ENCODE measurements around the gene LOXL3. TPM values are rescaled to one million over a fixed set of nuclear protein-coding genes. Genes with fewer than 3 reads are reported as not detected.

LOXL3 gene
- total and polyA plus RNA-seq, 9 donors: 6.1 to 10.8 (median 7.1) TPM

DNA sequence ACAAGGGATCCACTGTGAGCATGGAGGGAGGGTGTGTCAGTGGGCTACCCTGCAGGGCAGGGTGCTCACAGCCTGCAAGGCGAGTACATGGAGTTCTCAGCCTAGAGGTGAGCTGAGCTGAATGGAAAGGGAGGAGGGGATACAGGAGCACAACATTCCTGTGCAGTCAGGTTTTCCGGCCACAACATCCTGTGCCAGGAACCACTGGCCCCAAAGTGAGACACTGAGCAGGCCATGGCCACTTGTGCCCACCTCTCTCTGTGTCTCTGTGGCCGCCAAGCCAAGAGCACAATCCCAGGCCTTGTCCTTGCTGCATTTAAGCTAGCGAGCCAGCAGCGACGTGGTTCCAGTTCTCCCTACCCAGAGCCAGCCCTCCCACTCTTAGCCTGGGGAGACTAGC is 6.8 kb upstream of the LOXL3 start:
- WGBS (ENCODE audit: insufficient coverage): 53% methylated on average over 2 of the region's 6 CpGs
- peaks cover 2% of the 10 kb centered on the region for H3K4me1 ChIP-seq (ENCODE audit: control insufficient read depth, insufficient read depth, low read length)

GRCh38 chr2:74559912-74560311 is 6.2 kb upstream of the LOXL3 start:
- 19% methylated on average over 4 of the region's 5 CpGs for WGBS (ENCODE audit: insufficient coverage)
- Histone ChIP-seq H3K36me3 (ENCODE audit: control insufficient read depth, insufficient read depth, low read length) (peaks cover 4% of the 10 kb centered on the region), H3K27me3 (ENCODE audit: control insufficient read depth, insufficient read depth, low read length) (peaks cover 25% of the 10 kb centered on the region)

More for the DNA sequence above, 6.8 kb upstream of the LOXL3 start:
- no peak for DNase-seq
- H3K27me3 ChIP-seq (ENCODE audit: control insufficient read depth, insufficient read depth, low read length): peaks cover 27% of the 10 kb centered on the region
- H3K27ac ChIP-seq (ENCODE audit: low read length): no peak overlapping the region
- H3K4me3 ChIP-seq (ENCODE audit: low read length): no peak overlapping the region
- no peaks in the 10 kb centered on the region for H3K9me3 ChIP-seq (replicated peaks; ENCODE audit: control insufficient read depth, low read depth, low read length)
- peaks cover 4% of the 10 kb centered on the region for H3K36me3 ChIP-seq (ENCODE audit: control insufficient read depth, insufficient read depth, low read length)

DNA sequence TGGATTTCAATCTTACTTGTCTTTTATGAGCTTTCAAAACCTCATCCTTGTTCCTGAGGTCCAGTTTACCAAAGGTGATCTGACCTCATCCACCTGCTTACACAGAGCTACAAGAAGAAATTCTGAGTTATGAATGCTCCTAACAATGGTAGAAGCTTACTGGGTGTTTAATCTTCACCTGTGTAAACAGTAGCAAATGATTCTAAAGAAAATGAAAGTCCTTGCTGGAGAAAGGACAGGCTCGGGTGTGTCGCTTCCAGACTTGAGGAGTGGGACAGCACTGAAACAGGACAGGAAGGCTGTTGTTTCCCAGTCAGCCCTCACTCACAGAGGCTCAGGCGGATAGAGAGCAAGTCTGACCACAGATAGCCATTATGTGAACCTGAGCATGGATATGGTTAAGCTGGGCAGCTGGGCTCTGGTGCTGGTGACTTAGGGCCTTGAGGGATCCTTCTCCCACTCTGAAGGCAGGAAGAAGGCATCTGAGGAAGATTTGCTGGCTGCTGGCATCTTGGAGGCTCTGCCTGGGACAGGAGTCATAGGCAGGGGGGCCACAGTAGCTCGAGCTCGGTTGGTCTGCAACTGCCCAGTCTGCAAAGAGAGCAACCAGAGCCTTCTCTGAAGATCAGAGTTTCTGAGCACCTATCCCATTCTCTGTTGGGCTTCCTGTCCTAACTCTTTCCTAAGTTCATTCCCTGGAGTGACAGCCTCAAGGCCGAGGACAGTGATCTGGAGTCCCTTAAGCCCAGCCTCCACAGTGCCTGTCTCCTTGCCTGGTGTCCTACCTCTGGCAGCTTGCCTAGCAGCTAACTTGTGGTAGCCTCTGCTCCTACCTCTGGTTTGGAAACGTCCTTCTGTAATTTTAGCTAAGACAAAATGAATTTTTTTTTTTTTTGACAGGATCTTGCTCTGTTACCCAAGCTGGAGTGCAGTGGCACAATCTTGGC is 4.8 kb upstream of the LOXL3 start:
- Histone ChIP-seq H3K36me3 (ENCODE audit: control insufficient read depth, insufficient read depth, low read length) (peaks cover 4% of the 10 kb centered on the region), H3K4me3 (ENCODE audit: low read length) (no peak overlapping the region), H3K9me3 (replicated peaks; ENCODE audit: control insufficient read depth, low read depth, low read length) (no peaks in the 10 kb centered on the region), H3K4me1 (ENCODE audit: control insufficient read depth, insufficient read depth, low read length) (peaks cover 11% of the 10 kb centered on the region), H3K27ac (ENCODE audit: low read length) (no peak overlapping the region), H3K27me3 (ENCODE audit: control insufficient read depth, insufficient read depth, low read length) (peaks cover 20% of the 10 kb centered on the region)
- DNase-seq: no peak
- WGBS (ENCODE audit: insufficient coverage): 73% methylated on average over 6 of the region's 7 CpGs

More at GRCh38 chr2:74559912-74560311, 6.2 kb upstream of the LOXL3 start:
- Histone ChIP-seq H3K9me3 (replicated peaks; ENCODE audit: control insufficient read depth, low read depth, low read length) (no peaks in the 10 kb centered on the region), H3K27ac (ENCODE audit: low read length) (no peak overlapping the region), H3K4me3 (ENCODE audit: low read length) (no peak overlapping the region), H3K4me1 (ENCODE audit: control insufficient read depth, insufficient read depth, low read length) (peaks cover 8% of the 10 kb centered on the region)
- no peak for DNase-seq

DNA sequence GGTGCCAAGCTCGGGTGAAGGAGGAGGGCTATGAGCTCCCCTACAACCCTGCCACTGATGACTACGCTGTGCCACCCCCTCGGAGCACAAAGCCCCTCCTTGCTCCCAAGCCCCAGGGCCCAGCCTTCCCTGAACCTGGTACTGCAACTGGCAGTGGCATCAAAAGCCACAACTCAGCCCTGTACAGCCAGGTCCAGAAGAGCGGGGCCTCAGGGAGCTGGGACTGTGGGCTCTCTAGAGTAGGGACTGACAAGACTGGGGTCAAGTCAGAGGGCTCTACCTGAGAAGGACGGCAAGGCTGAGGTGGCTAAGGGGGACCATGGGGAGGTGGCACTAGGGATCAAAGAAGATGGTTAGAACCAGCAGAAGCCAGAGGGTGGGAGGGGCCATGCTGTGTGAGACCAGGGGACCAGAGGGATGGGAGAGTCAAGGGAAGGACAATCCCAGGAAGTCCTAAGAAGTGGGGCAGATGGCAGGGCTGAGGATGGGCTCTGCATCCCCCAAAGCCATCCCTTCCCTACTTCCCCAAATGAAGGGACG is 3.2 kb upstream of the LOXL3 start:
- Histone ChIP-seq H3K4me3 (ENCODE audit: low read length) (no peak overlapping the region), H3K27me3 (ENCODE audit: control insufficient read depth, insufficient read depth, low read length) (peaks cover 13% of the 10 kb centered on the region), H3K27ac (ENCODE audit: low read length) (no peak overlapping the region), H3K9me3 (replicated peaks; ENCODE audit: control insufficient read depth, low read depth, low read length) (no peaks in the 10 kb centered on the region), H3K4me1 (ENCODE audit: control insufficient read depth, insufficient read depth, low read length) (peaks cover 23% of the 10 kb centered on the region), H3K36me3 (ENCODE audit: control insufficient read depth, insufficient read depth, low read length) (peaks cover 4% of the 10 kb centered on the region)
- DNase-seq: no peak
- WGBS (ENCODE audit: insufficient coverage): 94% methylated on average over 2 of the region's 6 CpGs

DNA sequence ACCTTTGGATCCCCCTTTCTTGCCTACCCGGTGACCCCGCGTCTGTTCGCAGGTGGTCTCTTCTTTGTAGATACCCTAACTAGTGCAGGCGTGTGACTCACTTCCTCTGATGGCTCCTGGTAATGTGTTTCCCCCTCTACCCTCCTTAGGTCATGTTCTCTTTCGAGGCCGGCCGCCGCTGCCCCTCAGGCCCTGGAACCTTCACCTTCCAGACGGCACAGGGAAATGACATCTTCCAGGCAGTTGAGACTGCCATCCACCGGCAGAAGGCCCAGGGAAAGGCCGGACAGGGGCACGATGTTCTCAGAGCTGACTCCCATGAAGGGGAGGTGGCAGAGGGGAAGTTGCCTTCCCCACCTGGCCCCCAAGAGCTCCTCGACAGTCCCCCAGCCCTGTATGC is 2.4 kb upstream of the LOXL3 start:
- WGBS (ENCODE audit: insufficient coverage): 85% methylated on average over 5 of the region's 14 CpGs
- Histone ChIP-seq H3K36me3 (ENCODE audit: control insufficient read depth, insufficient read depth, low read length) (peaks cover 6% of the 10 kb centered on the region), H3K9me3 (replicated peaks; ENCODE audit: control insufficient read depth, low read depth, low read length) (no peaks in the 10 kb centered on the region), H3K4me1 (ENCODE audit: control insufficient read depth, insufficient read depth, low read length) (peaks cover 23% of the 10 kb centered on the region), H3K27me3 (ENCODE audit: control insufficient read depth, insufficient read depth, low read length) (peaks cover 10% of the 10 kb centered on the region), H3K4me3 (ENCODE audit: low read length) (no peak overlapping the region), H3K27ac (ENCODE audit: low read length) (no peak overlapping the region)
- peak; percentile 6 for DNase-seq

DNA sequence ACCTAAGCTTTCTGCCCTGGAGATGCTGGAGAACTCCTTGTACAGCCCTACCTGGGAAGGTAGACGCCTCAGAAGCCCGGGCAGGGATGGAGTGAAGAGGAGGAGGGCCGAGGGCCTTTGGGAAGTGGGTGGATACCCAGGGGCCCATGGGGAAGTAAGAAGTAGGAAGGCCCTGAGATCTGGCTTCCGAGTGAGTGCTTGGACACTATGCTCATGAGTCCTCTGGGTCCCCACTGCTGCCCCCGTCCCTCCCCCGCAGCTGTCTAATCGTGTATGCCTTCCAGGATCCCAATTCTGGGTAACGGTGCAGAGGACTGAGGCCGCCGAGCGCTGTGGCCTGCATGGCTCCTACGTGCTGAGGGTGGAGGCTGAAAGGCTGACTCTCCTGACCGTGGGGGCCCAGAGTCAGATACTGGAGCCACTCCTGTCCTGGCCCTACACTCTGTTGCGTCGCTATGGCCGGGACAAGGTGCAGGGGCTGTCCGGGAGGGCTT is 1.9 kb upstream of the LOXL3 start:
- Histone ChIP-seq H3K4me1 (ENCODE audit: control insufficient read depth, insufficient read depth, low read length) (peaks cover 23% of the 10 kb centered on the region), H3K36me3 (ENCODE audit: control insufficient read depth, insufficient read depth, low read length) (peaks cover 6% of the 10 kb centered on the region), H3K27ac (ENCODE audit: low read length) (no peak overlapping the region), H3K4me3 (ENCODE audit: low read length) (peak overlapping the region; percentile 71), H3K27me3 (ENCODE audit: control insufficient read depth, insufficient read depth, low read length) (peaks cover 9% of the 10 kb centered on the region), H3K9me3 (replicated peaks; ENCODE audit: control insufficient read depth, low read depth, low read length) (no peaks in the 10 kb centered on the region)
- DNase-seq: peak; percentile 42
- 43% methylated on average over 14 of the region's 17 CpGs for WGBS (ENCODE audit: insufficient coverage)

GRCh38 chr2:74554820-74555531 is 1.2 kb upstream of the LOXL3 start:
- no peaks in the 10 kb centered on the region for H3K9me3 ChIP-seq (replicated peaks; ENCODE audit: control insufficient read depth, low read depth, low read length)
- H3K27ac ChIP-seq (ENCODE audit: low read length): peak overlapping the region; percentile 42
- WGBS (ENCODE audit: insufficient coverage): under 1% methylated on average over 36 of the region's 58 CpGs
- peaks cover 6% of the 10 kb centered on the region for H3K36me3 ChIP-seq (ENCODE audit: control insufficient read depth, insufficient read depth, low read length)
- DNase-seq: peak; percentile 53
- peak overlapping the region; percentile 71 for H3K4me3 ChIP-seq (ENCODE audit: low read length)
- H3K27me3 ChIP-seq (ENCODE audit: control insufficient read depth, insufficient read depth, low read length): peaks cover 4% of the 10 kb centered on the region
- H3K4me1 ChIP-seq (ENCODE audit: control insufficient read depth, insufficient read depth, low read length): peaks cover 26% of the 10 kb centered on the region

DNA sequence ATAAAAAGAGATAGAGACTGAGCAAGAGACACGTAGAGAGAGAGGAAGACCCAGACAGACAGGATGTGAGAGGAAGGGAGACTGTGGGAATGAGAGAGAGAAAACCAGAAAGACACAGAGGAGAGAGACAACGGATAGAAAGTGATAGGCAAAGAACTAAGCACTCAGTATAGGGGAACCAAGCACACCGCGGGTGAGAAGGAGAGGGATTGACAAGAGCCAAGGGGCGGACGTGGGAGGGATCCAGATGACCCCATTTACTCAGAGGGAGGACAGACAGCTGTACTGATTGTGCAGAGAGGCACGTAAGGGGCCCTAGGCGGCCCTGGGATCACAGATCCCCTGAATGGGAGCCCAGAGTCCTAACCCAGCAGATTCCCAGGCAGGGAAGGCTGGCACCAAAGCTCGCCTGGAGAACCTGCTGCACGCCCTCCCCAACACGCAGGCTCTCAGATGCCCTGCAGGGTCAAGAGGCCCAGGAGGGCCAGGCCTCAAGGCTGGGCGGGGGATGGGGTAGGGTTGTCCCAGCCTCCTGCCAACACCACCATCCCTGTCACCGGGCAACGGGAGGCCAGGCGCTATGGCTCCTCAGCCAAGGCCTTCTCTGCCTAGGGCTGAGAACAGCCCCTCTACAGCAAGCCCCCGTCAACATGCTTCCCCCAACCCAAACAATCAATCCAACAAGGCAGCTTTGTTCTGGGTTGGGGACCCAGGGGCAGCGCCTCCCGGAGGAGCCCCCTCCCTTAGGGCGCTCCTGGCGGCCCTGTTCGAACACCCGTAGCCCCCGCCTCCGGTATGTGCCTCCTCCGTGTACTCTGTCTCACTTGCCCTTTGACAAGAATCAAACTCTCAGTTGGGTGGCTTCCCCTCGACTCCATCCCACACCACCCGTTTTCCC is 579 bp downstream of the LOXL3 start:
- peak; percentile 52 for DNase-seq
- Histone ChIP-seq H3K9me3 (replicated peaks; ENCODE audit: control insufficient read depth, low read depth, low read length) (no peaks in the 10 kb centered on the region), H3K36me3 (ENCODE audit: control insufficient read depth, insufficient read depth, low read length) (peaks cover 6% of the 10 kb centered on the region), H3K4me3 (ENCODE audit: low read length) (peak overlapping the region; percentile 71), H3K4me1 (ENCODE audit: control insufficient read depth, insufficient read depth, low read length) (peaks cover 40% of the 10 kb centered on the region), H3K27me3 (ENCODE audit: control insufficient read depth, insufficient read depth, low read length) (peaks cover 9% of the 10 kb centered on the region), H3K27ac (ENCODE audit: low read length) (peak overlapping the region; percentile 67)
- WGBS (ENCODE audit: insufficient coverage): 20% methylated on average over 20 of the region's 27 CpGs
